Measurements from ENCODE around the gene ZNF467.

DNA sequence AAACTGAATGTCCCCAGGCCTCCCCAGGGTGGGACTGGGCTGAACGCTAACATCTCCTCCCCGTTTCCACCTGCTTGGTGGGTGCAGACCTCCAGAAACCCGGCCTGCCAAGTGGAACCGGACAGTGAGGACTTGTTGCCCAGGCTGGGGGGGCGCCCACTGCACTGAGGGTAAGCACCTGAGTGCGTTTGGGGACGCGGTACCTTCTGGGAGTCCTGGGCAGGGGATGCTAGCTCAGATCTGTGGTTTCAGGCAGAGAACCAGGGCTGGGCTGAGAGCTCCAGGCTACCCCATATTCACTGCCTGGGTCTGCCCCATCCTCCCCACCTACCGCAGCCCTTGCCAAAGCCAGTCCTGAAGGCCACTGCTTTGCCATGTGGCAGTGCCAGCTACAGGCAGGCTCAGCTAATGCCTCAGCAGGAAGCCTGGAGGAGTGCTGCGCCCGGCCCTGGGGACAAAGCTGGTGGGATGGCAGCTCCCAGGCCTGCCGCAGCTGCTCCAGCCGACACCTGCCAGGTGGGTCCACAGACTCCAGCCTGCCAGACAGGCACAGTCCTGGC lies 3.5 kb upstream of the ZNF467 start:
- no peak for TF ChIP-seq POLR2A (IDR thresholded peaks at IDR 0.05)
- TF ChIP-seq, protein P1, sequence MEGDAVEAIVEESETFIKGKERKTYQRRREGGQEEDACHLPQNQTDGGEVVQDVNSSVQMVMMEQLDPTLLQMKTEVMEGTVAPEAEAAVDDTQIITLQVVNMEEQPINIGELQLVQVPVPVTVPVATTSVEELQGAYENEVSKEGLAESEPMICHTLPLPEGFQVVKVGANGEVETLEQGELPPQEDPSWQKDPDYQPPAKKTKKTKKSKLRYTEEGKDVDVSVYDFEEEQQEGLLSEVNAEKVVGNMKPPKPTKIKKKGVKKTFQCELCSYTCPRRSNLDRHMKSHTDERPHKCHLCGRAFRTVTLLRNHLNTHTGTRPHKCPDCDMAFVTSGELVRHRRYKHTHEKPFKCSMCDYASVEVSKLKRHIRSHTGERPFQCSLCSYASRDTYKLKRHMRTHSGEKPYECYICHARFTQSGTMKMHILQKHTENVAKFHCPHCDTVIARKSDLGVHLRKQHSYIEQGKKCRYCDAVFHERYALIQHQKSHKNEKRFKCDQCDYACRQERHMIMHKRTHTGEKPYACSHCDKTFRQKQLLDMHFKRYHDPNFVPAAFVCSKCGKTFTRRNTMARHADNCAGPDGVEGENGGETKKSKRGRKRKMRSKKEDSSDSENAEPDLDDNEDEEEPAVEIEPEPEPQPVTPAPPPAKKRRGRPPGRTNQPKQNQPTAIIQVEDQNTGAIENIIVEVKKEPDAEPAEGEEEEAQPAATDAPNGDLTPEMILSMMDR (IDR thresholded peaks at IDR 0.05), result no peak

Data from body of pancreas (tissue), 4 donors.